Right renal cortex interstitium (tissue), 3 donors: ENCODE results near the gene MTFR2. TPM values are rescaled to one million over a fixed set of nuclear protein-coding genes. Genes with fewer than 3 reads are reported as not detected.
"Not testable (repeated sequence)": the region's sequence is repeated elsewhere in the genome, so short reads cannot be mapped to it uniquely, and the experiment has no call there.

Source experiments
- DNase-seq, 3 donors: peaks; one replicate each; pipeline ENCODE4 v3.0.0-alpha.2; 2013; ENCODE audit warnings: low read depth in 3 of 3, low spot score in 2 of 3
- polyA plus RNA-seq, 3 donors: library from polyadenylated mRNA; unstranded; fragments of 120-200 nt; gene quantifications; one replicate each; pipeline ENCODE4 v1.2.1, GENCODE V29; 2013; ENCODE audit not compliant: insufficient read length in 3 of 3

MTFR2 gene
- polyA plus RNA-seq, 3 donors = 2.4 to 4.2 (median 3.7) TPM

DNA sequence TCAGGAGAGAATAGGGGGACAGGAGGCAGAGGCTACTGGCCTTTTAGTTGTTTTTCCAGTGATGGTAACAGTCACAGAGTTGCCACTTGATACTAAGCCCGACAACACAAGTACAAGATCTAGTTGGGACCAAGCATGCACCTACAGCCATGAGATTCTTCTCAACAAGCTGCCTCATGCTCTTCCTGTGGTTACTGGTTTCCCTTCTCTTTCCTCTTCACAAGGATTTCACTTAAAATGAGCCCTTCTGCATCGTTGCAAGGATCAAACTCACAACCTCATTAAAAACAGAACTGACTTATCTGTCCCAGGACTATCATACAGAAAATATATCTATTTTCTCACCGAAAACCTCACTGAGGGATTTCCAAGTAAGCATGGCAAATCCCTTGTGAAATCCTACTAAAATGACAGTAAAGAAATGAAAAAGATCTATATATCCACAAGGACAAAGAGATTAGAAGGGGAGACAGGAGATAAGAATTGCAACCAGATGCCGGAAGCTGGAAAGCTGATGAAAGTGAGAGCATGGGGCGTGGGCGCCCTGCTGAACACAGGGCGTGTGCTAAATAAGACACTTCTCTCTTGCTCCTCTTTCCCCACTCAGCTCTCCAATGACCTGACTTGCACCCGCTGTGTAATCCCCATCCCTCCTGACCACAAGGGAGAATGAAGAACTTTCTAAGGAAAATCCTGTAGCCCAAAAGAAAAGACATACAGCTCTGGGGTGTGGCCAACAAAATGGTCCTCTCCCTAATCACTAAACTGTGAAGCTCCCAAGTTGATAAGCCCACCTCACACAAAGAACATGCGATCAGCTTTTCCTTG is 13.4 kb downstream of the MTFR2 start:
- no peak for DNase-seq

DNA sequence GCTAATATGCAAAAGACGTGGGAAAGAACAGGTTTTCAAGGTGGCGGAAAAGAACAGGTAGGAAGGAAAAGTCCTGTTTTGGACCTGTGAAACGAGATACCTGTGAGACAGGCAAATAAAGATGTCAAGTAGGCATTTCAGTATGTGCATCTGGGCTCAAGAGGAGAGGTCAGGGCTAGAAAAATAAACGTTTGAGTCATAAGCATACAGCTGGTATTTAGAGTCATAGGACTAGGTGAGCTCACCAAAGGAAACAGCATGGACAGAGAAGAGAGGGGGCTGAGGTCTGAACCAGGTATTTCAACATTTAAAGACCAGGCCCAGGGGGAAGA is 14.9 kb downstream of the MTFR2 start:
- no peak for DNase-seq

DNA sequence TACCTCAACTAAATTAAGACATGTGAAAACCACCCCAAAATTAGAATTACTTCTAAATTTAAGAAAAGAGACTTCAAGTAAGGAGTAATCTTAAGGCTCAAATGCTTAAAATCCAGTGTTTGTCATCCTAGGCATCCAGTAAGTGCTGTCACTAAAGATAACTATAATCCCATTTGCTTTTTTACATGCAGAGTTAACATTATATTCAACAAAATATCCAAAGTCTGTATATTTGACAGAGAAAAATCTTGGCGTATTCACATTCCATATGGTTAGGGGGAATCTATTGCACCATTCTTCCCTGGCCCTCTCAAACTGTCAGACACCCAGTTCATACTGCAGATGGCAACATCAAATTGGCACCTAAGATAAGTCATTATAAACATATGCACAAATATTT is 17.4 kb downstream of the MTFR2 start:
- DNase-seq = no peak

GRCh38 chr6:136230219-136230853 is 19.8 kb downstream of the MTFR2 start:
- DNase-seq = no peak

- DNase-seq = no peak
Observed at GRCh38 chr6:136228814-136229213, 21.3 kb downstream of the MTFR2 start.

GRCh38 chr6:136226674-136227377 is 23.3 kb downstream of the MTFR2 start:
- DNase-seq = no peak

DNA sequence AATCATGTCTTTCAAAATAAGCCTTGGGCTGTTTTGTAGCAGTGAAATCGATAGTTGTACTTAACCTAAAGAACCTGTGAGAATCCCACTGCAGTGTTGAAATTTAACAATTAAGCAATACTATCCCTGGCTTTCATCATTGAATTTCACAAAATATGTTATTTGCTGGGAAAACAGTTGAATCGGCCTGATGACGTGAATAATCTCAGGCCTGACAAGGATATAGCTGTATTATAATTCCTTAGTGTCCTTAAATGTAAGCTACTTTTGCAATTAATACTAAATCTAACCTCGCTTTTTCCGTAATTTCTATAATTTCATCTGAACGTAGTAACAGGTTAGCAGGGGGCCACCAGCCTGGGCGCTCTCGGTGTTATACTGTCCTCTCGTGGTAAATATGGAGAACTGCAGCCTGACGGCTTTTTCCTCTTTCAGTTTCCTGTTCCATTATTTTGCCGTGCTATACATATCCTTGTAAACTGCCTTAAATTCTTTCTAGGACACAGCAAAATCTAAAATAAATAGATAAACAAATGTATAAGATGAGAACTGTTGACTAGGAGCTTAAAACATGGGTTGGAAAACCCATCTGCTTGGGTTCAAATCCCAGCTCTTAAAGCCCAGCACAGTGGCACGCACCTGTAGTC is 24.0 kb downstream of the MTFR2 start:
- DNase-seq = peak in 2 of 3 donors; percentile 38 to 56

DNA sequence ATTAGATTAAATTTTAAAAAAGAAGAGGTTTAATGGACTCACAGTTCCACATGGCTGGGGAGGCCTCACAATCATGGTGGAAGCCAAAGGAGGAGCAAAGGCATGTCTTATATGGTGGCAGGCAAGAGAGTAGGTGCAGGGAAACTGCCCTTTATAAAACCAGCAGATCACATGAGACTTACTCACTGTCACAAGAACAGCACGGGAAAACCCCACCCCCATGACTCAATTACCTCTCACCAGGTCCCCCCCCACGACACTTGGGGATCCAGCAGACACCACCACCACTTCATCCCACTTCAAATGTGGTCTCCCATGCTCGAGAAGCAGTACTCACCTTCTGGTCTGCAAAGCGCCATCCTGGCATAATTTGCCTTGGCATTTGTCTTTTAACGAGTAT is 24.6 kb downstream of the MTFR2 start:
- DNase-seq = no peak

DNA sequence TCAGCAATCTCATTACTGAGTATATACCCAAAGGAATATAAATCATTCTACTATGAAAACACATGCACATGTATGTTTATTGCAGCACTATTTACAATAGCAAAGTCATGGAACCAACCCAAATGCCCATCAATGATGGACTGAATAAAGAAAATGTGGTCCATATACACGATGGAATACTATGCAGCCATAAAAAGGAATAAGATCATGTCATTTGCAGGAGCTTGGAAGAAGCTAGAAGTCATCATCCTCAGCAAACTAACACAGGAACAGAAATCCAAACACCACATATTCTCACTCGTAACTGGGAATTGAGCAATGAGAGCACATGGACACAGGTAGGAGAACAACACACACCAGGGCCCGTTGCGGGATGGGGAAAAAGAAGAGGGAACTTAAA is 25.1 kb downstream of the MTFR2 start:
- DNase-seq = not testable (repeated sequence)

DNA sequence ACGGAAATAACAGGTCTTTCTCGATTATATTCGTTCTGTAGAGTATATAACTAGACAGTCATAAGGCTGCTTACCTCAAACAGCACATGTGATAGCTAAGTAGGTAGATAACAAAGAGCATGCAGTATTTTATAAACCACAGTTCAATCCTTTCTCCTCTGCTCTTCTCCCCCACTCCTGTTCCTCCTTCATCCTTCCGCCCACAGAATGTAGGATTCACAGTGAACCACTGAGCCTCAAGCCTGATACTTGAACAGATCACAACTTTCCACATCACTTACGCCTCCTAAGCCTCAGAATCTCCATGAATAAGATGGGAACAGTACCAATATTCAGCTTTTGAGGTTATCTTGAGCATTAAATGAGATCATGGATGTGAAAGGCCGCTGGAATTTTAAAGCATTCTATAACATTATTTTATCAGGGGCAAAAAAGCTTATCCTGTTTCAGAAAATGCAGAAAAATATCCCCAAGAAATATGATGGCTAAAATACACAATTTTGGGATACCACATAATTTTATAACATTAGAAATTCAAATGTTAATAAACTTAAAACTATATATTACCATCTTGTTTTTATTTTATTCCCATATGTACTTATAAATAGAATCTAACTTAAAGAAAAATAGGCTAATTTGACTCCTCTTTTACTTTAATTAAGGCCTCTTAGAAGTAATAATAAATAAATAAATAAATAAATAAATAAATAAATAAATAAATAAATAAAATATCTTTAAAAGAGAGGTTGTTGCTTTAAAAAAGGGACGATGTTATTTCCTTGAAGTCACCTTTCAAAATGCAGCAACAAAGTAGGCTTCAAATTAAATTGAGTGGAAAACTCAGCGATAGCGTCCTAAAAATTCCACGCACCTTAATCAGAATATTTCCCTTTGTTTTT is 33.4 kb downstream of the MTFR2 start:
- DNase-seq = no peak

DNA sequence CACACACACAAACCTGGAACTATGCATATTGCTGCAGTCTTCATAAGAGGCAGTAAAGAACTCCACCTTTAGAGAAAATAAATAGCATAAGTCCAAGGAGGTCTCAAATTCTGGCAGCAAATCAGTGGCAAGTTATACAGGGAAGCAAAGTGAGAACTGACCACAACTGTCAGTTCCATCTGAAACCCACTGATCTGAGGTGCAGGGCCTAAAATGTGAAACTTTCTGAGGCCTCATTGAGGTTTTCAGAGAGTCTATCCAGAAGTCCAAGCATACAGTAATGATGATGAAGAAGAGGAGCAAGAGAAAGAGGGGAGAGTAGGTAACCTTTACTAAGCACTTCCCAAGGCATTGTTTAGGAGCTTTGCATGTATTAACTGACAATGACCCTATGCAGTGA is 36.3 kb downstream of the MTFR2 start:
- no peak for DNase-seq

DNA sequence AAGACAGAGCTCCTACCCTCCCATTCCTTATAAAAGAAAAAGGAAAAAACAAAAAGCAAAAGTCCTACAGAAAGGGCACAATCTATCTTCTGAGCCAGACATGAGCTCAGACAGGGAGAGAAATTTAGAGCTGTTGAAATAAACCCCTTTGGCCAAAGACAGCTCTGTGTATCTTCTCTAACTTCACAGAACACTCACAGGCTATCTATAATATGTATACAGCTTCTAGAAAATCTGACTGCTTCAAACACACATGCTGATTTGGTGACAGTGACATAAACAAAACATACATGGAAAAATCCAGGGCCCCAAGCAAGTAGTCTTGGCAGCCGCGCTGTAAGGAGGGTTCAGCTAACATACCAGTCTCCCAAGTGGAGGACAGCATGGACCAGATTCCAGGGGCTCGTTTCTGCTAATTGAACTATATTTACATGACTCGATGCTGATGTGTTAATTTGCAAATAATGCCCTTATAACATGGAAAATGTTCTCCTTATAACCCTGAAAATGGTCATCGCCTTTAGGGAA is 37.0 kb downstream of the MTFR2 start:
- no peak for DNase-seq

DNA sequence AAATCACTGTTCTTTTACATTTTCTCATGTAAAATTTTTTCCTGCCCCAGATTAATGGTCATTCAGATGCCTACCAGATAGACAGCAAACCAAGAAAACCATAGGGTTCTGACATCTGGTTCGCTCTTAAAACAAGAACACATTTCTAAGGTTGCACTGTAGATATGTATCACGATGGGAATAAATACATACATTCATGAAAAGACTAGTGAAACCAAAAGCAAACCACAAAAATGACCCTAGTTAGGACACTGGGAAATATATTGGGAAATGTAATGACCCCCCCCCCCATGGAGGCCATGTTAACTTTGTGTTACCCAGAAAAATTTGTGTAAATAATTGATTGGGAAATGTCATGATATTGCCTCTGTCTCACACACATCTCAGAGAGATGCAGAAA is 37.5 kb downstream of the MTFR2 start:
- DNase-seq = no peak

DNA sequence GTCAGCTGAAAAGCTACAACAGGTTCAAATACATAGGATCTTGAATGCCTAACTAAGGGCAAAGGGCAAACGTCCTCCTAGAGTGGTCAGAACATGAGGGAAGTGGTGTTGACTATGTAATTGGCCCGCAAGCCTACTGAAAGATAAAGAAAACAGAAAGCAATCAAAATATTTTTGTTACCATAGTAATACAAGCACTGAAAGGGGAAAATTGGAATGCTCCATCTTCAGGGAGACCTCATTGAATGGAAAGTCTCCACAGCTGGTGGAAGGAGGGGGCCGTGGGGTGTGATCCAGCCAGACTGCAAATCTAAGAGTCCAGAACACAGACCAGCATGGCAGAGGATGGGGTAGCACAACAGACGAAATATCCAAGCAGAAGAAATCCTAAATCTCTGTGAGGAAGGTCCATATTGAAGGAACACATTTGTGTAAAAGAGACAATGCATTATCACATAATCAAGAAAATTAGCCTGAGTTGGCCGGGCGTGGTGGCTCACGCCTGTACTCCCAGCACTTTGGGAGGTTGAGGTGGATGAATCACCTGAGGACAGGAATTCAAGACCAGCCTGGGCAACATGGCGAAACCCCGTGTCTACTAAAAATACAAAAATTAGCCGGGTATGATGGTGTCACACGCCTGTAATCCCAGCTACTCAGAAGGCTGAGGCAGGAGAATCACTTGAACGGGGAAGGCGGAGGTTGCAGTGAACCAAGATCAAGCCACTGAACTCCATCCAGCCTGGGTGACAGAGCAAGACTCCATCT is 39.5 kb downstream of the MTFR2 start:
- no peak for DNase-seq

GRCh38 chr6:136209496-136209895 is 40.6 kb downstream of the MTFR2 start:
- no peak for DNase-seq

DNA sequence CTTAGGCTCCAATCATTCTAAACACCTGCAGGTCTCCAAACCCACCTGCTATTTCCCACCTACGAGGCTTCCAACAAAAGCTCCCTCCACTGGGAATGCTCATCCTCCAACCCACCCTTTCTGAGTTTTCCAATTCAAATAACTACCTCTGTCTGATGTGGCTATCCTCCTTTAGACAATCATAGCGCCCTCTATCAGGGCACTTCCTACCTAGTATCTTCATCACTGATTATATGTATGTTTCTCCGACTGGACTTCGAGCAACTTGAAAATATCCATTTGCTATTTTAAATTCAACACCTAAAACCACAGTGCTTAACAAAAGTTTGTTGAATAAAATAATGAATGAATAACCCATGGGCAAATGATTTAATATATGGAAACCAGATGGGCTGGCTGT is 41.3 kb downstream of the MTFR2 start:
- DNase-seq = no peak

GRCh38 chr6:136201732-136202131 is 48.4 kb downstream of the MTFR2 start:
- no peak for DNase-seq

GRCh38 chr6:136192902-136193301 is 57.2 kb downstream of the MTFR2 start:
- DNase-seq = no peak

GRCh38 chr6:136191606-136192312 is 58.4 kb downstream of the MTFR2 start:
- no peak for DNase-seq
